ENCODE results near the gene UBE2Z. TPM values are rescaled to one million over a fixed set of nuclear protein-coding genes. Genes with fewer than 3 reads are reported as not detected.

UBE2Z gene
- total and polyA plus RNA-seq, 2 experiments from 2014 or later: 63.3 to 66.7 TPM

- Histone ChIP-seq H3K4me2 (no peak overlapping the region), H3K79me2 (peaks cover 18% of the 10 kb centered on the region), H4K20me1 (ENCODE audit: insufficient read depth, poor library complexity, severe bottlenecking) (no peaks in the 10 kb centered on the region), H3K27me3 (no peaks in the 10 kb centered on the region), H3K4me3 (no peak overlapping the region), H3K9me2 (replicated peaks; ENCODE audit: insufficient read depth) (no peaks in the 10 kb centered on the region), H2AFZ (no peak overlapping the region), H3K36me3 (replicated peaks; ENCODE audit: insufficient read depth, low read depth) (peaks cover 3% of the 10 kb centered on the region), H3K9me3 (ENCODE audit: low read depth) (no peaks in the 10 kb centered on the region), H3K4me1 (ENCODE audit: insufficient read depth) (no peaks in the 10 kb centered on the region), H3K27ac (no peak overlapping the region)
- 86% methylated on average over 3 of the region's 3 CpGs for WGBS (ENCODE audit: low lambda C conversion rate, missing lambda C conversion rate)
- TF ChIP-seq EZH2 (IDR thresholded peaks at IDR 0.05; ENCODE audit: borderline replicate concordance): no peak
- TF ChIP-seq CTCF (IDR thresholded peaks at IDR 0.05; ENCODE audit: poor library complexity): no peak
- DNase-seq (ENCODE audit: low spot score): no peak
Observed at GRCh38 chr17:48925991-48926342, 17.8 kb downstream of the UBE2Z start.

GRCh38 chr17:48927978-48928745 lies 20.0 kb downstream of the UBE2Z start:
- no peak for DNase-seq (ENCODE audit: low spot score)
- Histone ChIP-seq H3K4me2 (no peak overlapping the region), H3K9me2 (replicated peaks; ENCODE audit: insufficient read depth) (no peaks in the 10 kb centered on the region), H3K9me3 (ENCODE audit: low read depth) (no peaks in the 10 kb centered on the region), H3K4me1 (ENCODE audit: insufficient read depth) (no peaks in the 10 kb centered on the region), H3K4me3 (no peak overlapping the region), H3K79me2 (no peaks in the 10 kb centered on the region), H3K36me3 (replicated peaks; ENCODE audit: insufficient read depth, low read depth) (peaks cover 5% of the 10 kb centered on the region), H3K27me3 (no peaks in the 10 kb centered on the region), H3K27ac (no peak overlapping the region), H2AFZ (no peak overlapping the region), H4K20me1 (ENCODE audit: insufficient read depth, poor library complexity, severe bottlenecking) (no peaks in the 10 kb centered on the region)
- TF ChIP-seq CTCF (IDR thresholded peaks at IDR 0.05; ENCODE audit: poor library complexity): no peak
- 91% methylated on average over 6 of the region's 6 CpGs for WGBS (ENCODE audit: low lambda C conversion rate, missing lambda C conversion rate)

GRCh38 chr17:48928876-48929811 lies 20.9 kb downstream of the UBE2Z start:
- H3K36me3 ChIP-seq (replicated peaks; ENCODE audit: insufficient read depth, low read depth): peaks cover 5% of the 10 kb centered on the region
- no peaks in the 10 kb centered on the region for H3K9me3 ChIP-seq (ENCODE audit: low read depth)
- DNase-seq (ENCODE audit: low spot score): no peak
- no peaks in the 10 kb centered on the region for H3K4me1 ChIP-seq (ENCODE audit: insufficient read depth)
- TF ChIP-seq CTCF (IDR thresholded peaks at IDR 0.05; ENCODE audit: poor library complexity): no peak
- TF ChIP-seq EZH2phosphoT487 (IDR thresholded peaks at IDR 0.05; ENCODE audit: low read depth, severe bottlenecking, unreplicated experiment): no peak
- no peak for TF ChIP-seq EZH2 (IDR thresholded peaks at IDR 0.05; ENCODE audit: borderline replicate concordance)
- H3K79me2 ChIP-seq: no peaks in the 10 kb centered on the region
- no peaks in the 10 kb centered on the region for H4K20me1 ChIP-seq (ENCODE audit: insufficient read depth, poor library complexity, severe bottlenecking)
- H3K9me2 ChIP-seq (replicated peaks; ENCODE audit: insufficient read depth): no peaks in the 10 kb centered on the region
- H3K27me3 ChIP-seq: no peaks in the 10 kb centered on the region
- 88% methylated on average over 6 of the region's 6 CpGs for WGBS (ENCODE audit: low lambda C conversion rate, missing lambda C conversion rate)
- H3K27ac ChIP-seq: peak overlapping the region; percentile 23
- H3K4me3 ChIP-seq: no peak overlapping the region
- no peak overlapping the region for H2AFZ ChIP-seq
- no peak overlapping the region for H3K4me2 ChIP-seq

All from hepatocyte (in vitro differentiated cells).